Upper lobe of left lung (tissue), 6 donors: ENCODE data around the gene FIBIN. TPM values are rescaled to one million over a fixed set of nuclear protein-coding genes. Genes with fewer than 3 reads are reported as not detected.
"Not testable (repeated sequence)": the region's sequence is repeated elsewhere in the genome, so short reads cannot be mapped to it uniquely, and the experiment has no call there.

Experiments used
- ATAC-seq, 2 donors: fragments of 200-7000 bp; cut with Tn5 transposase; one replicate each; pipeline ENCODE4 v1.9.1; 2022; ENCODE audit warnings: mild to moderate bottlenecking in 2 of 2, moderate library complexity in 2 of 2; ENCODE audit not compliant: low FRiP score in 2 of 2
- DNase-seq, 2 donors: peaks; one replicate each; pipeline ENCODE4 v3.0.0-alpha.2; 2019 to 2020
- H3K27ac ChIP-seq, 4 donors: fragments of 200-600 bp; sonication (generic); one replicate each; pipeline ENCODE4 v1.5.1; 2016 to 2019
- H3K27me3 ChIP-seq, 4 donors: fragments of 200-600 bp; sonication (generic); one replicate each; pipeline ENCODE4 v1.5.1; 2017 to 2019
- H3K36me3 ChIP-seq, 4 donors: fragments of 200-600 bp; sonication (generic); one replicate each; pipeline ENCODE4 v1.5.1; 2016 to 2019
- H3K4me1 ChIP-seq, 4 donors: fragments of 200-600 bp; sonication (generic); one replicate each; pipeline ENCODE4 v1.5.1; 2018 to 2019
- H3K4me3 ChIP-seq, 4 donors: fragments of 200-600 bp; sonication (generic); one replicate each; pipeline ENCODE4 v1.5.1; 2017 to 2019; ENCODE audit warnings: mild to moderate bottlenecking in 2 of 4, moderate library complexity in 1 of 4
- H3K9me3 ChIP-seq, 4 donors: fragments of 200-600 bp; sonication (generic); one replicate each; pipeline ENCODE4 v1.5.1; 2018 to 2019
- EP300 ChIP-seq, 4 donors: sonication (generic); formaldehyde crosslinking; IDR thresholded peaks; one replicate each; pipeline ENCODE4 v1.5.1; 2017; ENCODE audit warnings: antibody characterized with exemption in 4 of 4, control low read depth in 2 of 4
- POLR2A ChIP-seq, 4 donors: fragments of 450-650 bp; IDR thresholded peaks; one replicate each; pipeline ENCODE4 v1.5.1; 2016 to 2017; ENCODE audit warnings: antibody characterized with exemption in 4 of 4, mild to moderate bottlenecking in 2 of 4
- POLR2AphosphoS5 ChIP-seq, 2 donors: sonication (generic); formaldehyde crosslinking; IDR thresholded peaks; one replicate each; pipeline ENCODE4 v1.5.1; 2017; ENCODE audit warnings: antibody characterized with exemption in 2 of 2
- WGBS, 2 donors: methylation state at CpG; one replicate each; pipeline ENCODE4 v1.1.5; 2017 to 2018; 5-methylcytosine and 5-hydroxymethylcytosine counted together
- total RNA-seq, 6 donors: library from RNA; depleted of rRNA in 4 of 6; stranded (reverse); fragments of >200 nt in 4 of 6; gene quantifications; one replicate each; pipeline versions ENCODE4 v1.1.0 to v1.2.1, GENCODE V29; 2016 to 2021
- TF ChIP-seq, protein P1 (sequence below), 6 experiments: fragments of 450-650 bp in 4 of 6; fragments of 200-600 bp in 2 of 6; sonication (generic) in 2 of 6; IDR thresholded peaks; one replicate each; pipeline ENCODE4 v1.5.1; 2016 to 2019; ENCODE audit warnings: antibody characterized with exemption in 6 of 6
- donor health status: DM: no; HTN: no; CAD: no; lungs with moderate emphysema.
- donor health status: DM: no; HTN: yes; CAD: no; lungs with severe emphysema.

Gene FIBIN
- total RNA-seq, 6 donors from 2014 or later: 14.7 to 40.0 (median 25.0) TPM

DNA sequence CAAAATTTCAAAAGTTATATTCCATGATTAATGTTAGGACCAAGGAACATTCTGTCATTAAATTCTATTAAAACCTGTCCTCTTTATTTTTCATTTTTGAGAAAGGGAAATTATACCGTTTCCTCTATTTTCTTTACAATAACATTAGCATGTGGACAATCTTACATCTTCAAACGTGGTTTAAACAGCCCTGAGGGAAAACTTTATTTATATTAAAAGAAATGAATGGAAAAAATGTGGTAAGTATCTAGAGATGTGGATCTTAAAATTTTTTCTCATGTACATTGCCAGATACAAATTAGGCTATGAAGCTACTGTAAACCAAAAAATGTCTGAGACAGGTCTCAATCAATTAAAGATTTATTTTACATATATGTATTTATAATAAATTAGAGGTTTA lies 18.9 kb upstream of the FIBIN start:
- TF ChIP-seq EP300 (IDR thresholded peaks at IDR 0.05) (no peak), POLR2AphosphoS5 (IDR thresholded peaks at IDR 0.05) (no peak), POLR2A (IDR thresholded peaks at IDR 0.05) (no peak)
- TF ChIP-seq, protein P1, sequence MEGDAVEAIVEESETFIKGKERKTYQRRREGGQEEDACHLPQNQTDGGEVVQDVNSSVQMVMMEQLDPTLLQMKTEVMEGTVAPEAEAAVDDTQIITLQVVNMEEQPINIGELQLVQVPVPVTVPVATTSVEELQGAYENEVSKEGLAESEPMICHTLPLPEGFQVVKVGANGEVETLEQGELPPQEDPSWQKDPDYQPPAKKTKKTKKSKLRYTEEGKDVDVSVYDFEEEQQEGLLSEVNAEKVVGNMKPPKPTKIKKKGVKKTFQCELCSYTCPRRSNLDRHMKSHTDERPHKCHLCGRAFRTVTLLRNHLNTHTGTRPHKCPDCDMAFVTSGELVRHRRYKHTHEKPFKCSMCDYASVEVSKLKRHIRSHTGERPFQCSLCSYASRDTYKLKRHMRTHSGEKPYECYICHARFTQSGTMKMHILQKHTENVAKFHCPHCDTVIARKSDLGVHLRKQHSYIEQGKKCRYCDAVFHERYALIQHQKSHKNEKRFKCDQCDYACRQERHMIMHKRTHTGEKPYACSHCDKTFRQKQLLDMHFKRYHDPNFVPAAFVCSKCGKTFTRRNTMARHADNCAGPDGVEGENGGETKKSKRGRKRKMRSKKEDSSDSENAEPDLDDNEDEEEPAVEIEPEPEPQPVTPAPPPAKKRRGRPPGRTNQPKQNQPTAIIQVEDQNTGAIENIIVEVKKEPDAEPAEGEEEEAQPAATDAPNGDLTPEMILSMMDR (IDR thresholded peaks at IDR 0.05): no peak
- no peak overlapping the region for H3K4me3 ChIP-seq
- no peaks in the 10 kb centered on the region for H3K36me3 ChIP-seq
- H3K4me1 ChIP-seq: no peaks in the 10 kb centered on the region
- ATAC-seq (no peak), DNase-seq (no peak)
- H3K9me3 ChIP-seq: peaks cover 0 to 4% (median 3%) of the 10 kb centered on the region in 4 donors
- no peaks in the 10 kb centered on the region for H3K27me3 ChIP-seq
- WGBS, 2 donors: 41 to 44% methylated on average over 2 of the region's 2 CpGs
- no peak overlapping the region for H3K27ac ChIP-seq

DNA sequence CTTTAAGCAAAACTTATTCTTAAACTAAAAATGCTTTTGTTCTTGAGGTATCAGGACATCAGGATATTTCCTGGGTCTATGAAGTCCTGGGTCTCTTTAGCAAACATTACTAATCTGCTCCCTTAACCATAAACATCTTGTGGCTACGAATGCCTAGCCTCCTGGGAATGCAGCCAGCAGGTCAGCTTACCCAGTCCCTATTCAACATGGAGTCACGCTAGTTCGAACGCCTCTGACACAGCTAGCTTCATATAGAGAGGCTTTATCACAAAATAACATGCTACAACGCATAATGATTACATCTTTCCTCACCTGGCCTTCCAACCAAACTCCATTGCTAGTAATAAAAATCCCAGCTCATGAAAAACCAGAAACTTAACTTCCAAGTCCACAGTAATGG lies 17.5 kb upstream of the FIBIN start:
- ATAC-seq: no peak
- H3K27ac ChIP-seq: no peak overlapping the region
- WGBS, 2 donors: 73 to 85% methylated on average over 5 of the region's 5 CpGs

DNA sequence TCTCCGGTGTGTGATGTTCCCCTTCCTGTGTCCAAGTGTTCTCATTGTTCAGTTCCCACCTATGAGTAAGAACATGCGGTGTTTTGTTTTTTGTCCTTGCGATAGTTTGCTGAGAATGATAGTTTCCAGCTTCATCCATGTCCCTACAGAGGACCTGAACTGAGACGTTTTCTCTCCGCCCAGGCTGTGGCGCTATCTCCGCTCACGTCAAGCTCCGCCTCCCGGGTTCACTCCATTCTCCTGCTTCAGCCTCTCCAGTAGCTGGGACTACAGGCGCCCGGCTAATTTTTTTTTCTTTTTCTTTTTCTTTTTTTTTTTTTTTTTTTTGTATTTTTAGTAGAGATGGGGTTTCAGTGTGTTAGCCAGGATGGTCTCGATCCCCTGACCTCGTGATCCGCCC lies 16.7 kb upstream of the FIBIN start:
- H3K4me1 ChIP-seq, H3K27me3 ChIP-seq, H3K27ac ChIP-seq, H3K36me3 ChIP-seq, ATAC-seq, H3K9me3 ChIP-seq, H3K4me3 ChIP-seq: not testable (repeated sequence)
- DNase-seq: peak in 1 of 2 donors; percentile 20
- 90 to 94% methylated on average over 15 of the region's 15 CpGs for WGBS, 2 donors

More for the DNA sequence above, 17.5 kb upstream of the FIBIN start:
- Histone ChIP-seq H3K9me3 (peaks cover 0 to 4% (median 4%) of the 10 kb centered on the region in 4 donors), H3K36me3 (no peaks in the 10 kb centered on the region), H3K27me3 (no peaks in the 10 kb centered on the region), H3K4me1 (no peaks in the 10 kb centered on the region), H3K4me3 (no peak overlapping the region)
- TF ChIP-seq POLR2AphosphoS5 (IDR thresholded peaks at IDR 0.05): no peak
- no peak for DNase-seq

DNA sequence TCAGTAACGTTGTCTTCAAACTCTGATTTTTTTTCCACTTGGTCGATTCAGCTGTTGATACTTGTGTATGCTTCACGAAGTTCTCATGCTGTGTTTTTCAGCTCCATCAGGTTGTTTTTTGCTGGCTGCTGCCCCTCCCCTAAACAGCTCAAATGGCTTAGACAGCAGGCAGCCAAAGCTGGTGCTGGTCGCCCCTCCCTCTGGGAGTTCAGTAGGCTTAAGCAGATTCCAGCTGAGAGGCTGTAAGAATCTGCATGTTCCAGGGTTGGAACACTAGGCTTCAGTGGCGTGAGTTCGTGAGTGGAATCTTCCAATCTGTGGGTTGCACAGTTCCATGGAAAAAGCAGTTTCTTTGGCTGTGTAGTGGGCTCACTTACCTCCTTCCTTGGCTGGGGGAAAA lies 10.3 kb upstream of the FIBIN start:
- H3K4me1 ChIP-seq: no peaks in the 10 kb centered on the region
- TF ChIP-seq POLR2AphosphoS5 (IDR thresholded peaks at IDR 0.05) (no peak), EP300 (IDR thresholded peaks at IDR 0.05) (no peak), POLR2A (IDR thresholded peaks at IDR 0.05) (no peak)
- TF ChIP-seq, protein P1 (IDR thresholded peaks at IDR 0.05): no peak
- no peak for ATAC-seq
- no peak overlapping the region for H3K4me3 ChIP-seq
- H3K9me3 ChIP-seq: peaks cover 0 to 8% (median 4%) of the 10 kb centered on the region in 4 donors
- no peaks in the 10 kb centered on the region for H3K27me3 ChIP-seq
- H3K36me3 ChIP-seq: no peaks in the 10 kb centered on the region
- no peak overlapping the region for H3K27ac ChIP-seq
- DNase-seq: no peak
- 72 to 78% methylated on average over 6 of the region's 6 CpGs for WGBS, 2 donors

DNA sequence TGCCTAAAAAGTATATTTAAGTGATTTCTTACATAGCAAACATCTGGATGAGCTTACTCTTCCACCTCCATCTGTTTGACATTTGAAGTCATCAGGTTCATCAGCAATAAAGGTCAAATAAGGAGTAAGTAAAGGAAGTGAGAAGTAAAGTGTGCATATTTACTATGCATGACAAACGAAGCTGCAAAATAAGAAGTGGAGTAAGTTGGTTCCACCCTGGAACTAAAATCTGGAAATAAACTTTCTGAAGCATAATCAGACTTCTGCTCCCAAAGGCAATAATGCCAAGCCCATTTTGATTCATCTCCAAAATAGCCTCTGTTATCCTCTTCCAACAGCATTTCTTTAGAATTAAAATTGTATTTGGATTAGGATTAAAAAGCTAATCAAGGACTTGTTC lies 8.4 kb upstream of the FIBIN start:
- 33 to 41% methylated on average over 1 of the region's 1 CpG for WGBS, 2 donors
- no peak for TF ChIP-seq EP300 (IDR thresholded peaks at IDR 0.05)
- TF ChIP-seq, protein P1 (IDR thresholded peaks at IDR 0.05): no peak
- no peak for TF ChIP-seq POLR2A (IDR thresholded peaks at IDR 0.05)
- TF ChIP-seq POLR2AphosphoS5 (IDR thresholded peaks at IDR 0.05): no peak
- Histone ChIP-seq H3K9me3 (peaks cover 0 to 4% (median 0%) of the 10 kb centered on the region in 4 donors), H3K27ac (no peak overlapping the region), H3K36me3 (no peaks in the 10 kb centered on the region), H3K27me3 (no peaks in the 10 kb centered on the region), H3K4me1 (no peaks in the 10 kb centered on the region), H3K4me3 (no peak overlapping the region)
- ATAC-seq (peak in 1 of 2 donors; percentile 27), DNase-seq (no peak)

DNA sequence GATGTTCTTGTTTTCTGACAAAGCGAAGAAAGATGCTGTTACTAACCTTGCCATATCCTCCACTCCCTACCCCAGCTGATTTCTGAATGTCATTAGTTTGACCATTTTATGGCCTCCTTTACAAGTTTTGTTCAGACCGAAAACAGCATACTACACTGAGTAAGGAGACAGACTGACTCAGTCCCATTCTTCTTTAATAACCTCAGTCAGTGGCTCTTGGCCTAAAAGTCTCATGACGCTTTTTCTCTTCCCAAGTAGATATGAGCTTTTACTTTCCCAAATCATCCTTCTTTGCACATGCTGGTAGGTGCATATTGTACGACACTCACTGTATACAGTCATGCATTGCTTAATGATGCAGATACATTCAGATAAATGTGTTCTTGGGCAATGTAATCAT lies 8.0 kb upstream of the FIBIN start:
- Histone ChIP-seq H3K27ac (no peak overlapping the region), H3K4me3 (no peak overlapping the region), H3K36me3 (no peaks in the 10 kb centered on the region), H3K4me1 (no peaks in the 10 kb centered on the region), H3K27me3 (no peaks in the 10 kb centered on the region), H3K9me3 (peaks cover 0 to 4% (median 0%) of the 10 kb centered on the region in 4 donors)
- TF ChIP-seq POLR2A (IDR thresholded peaks at IDR 0.05): no peak
- no peak for TF ChIP-seq EP300 (IDR thresholded peaks at IDR 0.05)
- TF ChIP-seq, protein P1 (IDR thresholded peaks at IDR 0.05): no peak
- no peak for TF ChIP-seq POLR2AphosphoS5 (IDR thresholded peaks at IDR 0.05)
- ATAC-seq (peak in 1 of 2 donors; percentile 90), DNase-seq (no peak)
- 78 to 88% methylated on average over 4 of the region's 4 CpGs for WGBS, 2 donors
